Activated naive CD8-positive, alpha-beta T cell treated with anti-CD3 and anti-CD28 coated beads, Interleukin-2, amount 50 U/mL, for 24 hours (primary cell): Measurements from ENCODE around the gene WFDC11.
"Not testable (repeated sequence)": the region's sequence is repeated elsewhere in the genome, so short reads cannot be mapped to it uniquely, and the experiment has no call there.

ENCODE experiments used
- ATAC-seq: fragments of 150-1000 bp; cut with Tn5 transposase; one replicate; pipeline ENCODE4 v1.10.0; 2021
- DNase-seq: peaks from one replicate; pipeline ENCODE4 v3.0.0; 2021
- H3K27ac Mint-ChIP-seq: one replicate; pipeline ENCODE4 v1.8.0; 2021; ENCODE audit warnings: mild to moderate bottlenecking, mixed read lengths
- H3K27me3 Mint-ChIP-seq: one replicate; pipeline ENCODE4 v1.8.0; 2021; ENCODE audit warnings: mixed read lengths
- H3K36me3 Mint-ChIP-seq: one replicate; pipeline ENCODE4 v1.8.0; 2021; ENCODE audit warnings: low read depth, mixed read lengths
- H3K4me1 Mint-ChIP-seq: one replicate; pipeline ENCODE4 v1.8.0; 2021; ENCODE audit warnings: mixed read lengths
- H3K4me3 Mint-ChIP-seq: one replicate; pipeline ENCODE4 v1.8.0; 2021; ENCODE audit warnings: mild to moderate bottlenecking, moderate library complexity, mixed read lengths
- H3K9me3 Mint-ChIP-seq: one replicate; pipeline ENCODE4 v1.8.0; 2021; ENCODE audit warnings: mixed read lengths

Gene WFDC11

GRCh38 chr20:45670139-45670538, at the start of gene WFDC11:
Gene WFDC11, minus strand, starts transcription at chr20:45670239. Its CDS starts 19,639 bp downstream, at chr20:45650600.
- no peak within 1 kb of the TSS for H3K4me3 Mint-ChIP-seq
- no peaks in the 10 kb centered on the region for H3K9me3 Mint-ChIP-seq
- H3K36me3 Mint-ChIP-seq: no peaks in the 10 kb centered on the region
- DNase-seq (no peak), ATAC-seq (no peak)
- no peak within 1 kb of the TSS for H3K27ac Mint-ChIP-seq
- H3K27me3 Mint-ChIP-seq: peaks cover 35% of the 10 kb centered on the region
- H3K4me1 Mint-ChIP-seq: no peaks in the 10 kb centered on the region

- not testable (repeated sequence) for H3K4me3 Mint-ChIP-seq, DNase-seq, H3K9me3 Mint-ChIP-seq, H3K36me3 Mint-ChIP-seq, ATAC-seq, H3K27ac Mint-ChIP-seq
- H3K4me1 Mint-ChIP-seq: peaks cover 10% of the 10 kb centered on the region
- H3K27me3 Mint-ChIP-seq: peaks cover 40% of the 10 kb centered on the region
Measured at GRCh38 chr20:45716141-45716688, 46.2 kb upstream of the WFDC11 start.

GRCh38 chr20:45704969-45705637, 35.1 kb upstream of the WFDC11 start, which contains the start of gene WFDC10B:
Gene WFDC10B, minus strand, starts transcription at chr20:45705019. Its CDS starts 19,027 bp downstream, at chr20:45685992.
- Mint-ChIP-seq H3K4me3 (no peak within 1 kb of the TSS), H3K4me1 (no peaks in the 10 kb centered on the region), H3K27ac (no peak within 1 kb of the TSS), H3K9me3 (no peaks in the 10 kb centered on the region), H3K27me3 (peaks cover 24% of the 10 kb centered on the region), H3K36me3 (no peaks in the 10 kb centered on the region)
- DNase-seq: no peak
- no peak for ATAC-seq

GRCh38 chr20:45701873-45702272, 31.8 kb upstream of the WFDC11 start, which contains the start of gene WFDC13:
Gene WFDC13, plus strand, starts transcription at chr20:45702038. Its CDS starts 86 bp downstream, at chr20:45702124.
- peaks cover 20% of the 10 kb centered on the region for H3K27me3 Mint-ChIP-seq
- no peak within 1 kb of the TSS for H3K4me3 Mint-ChIP-seq
- DNase-seq (no peak), ATAC-seq (no peak)
- H3K9me3 Mint-ChIP-seq: no peaks in the 10 kb centered on the region
- H3K4me1 Mint-ChIP-seq: no peaks in the 10 kb centered on the region
- no peaks in the 10 kb centered on the region for H3K36me3 Mint-ChIP-seq
- H3K27ac Mint-ChIP-seq: no peak within 1 kb of the TSS

- no peaks in the 10 kb centered on the region for H3K4me1 Mint-ChIP-seq
- DNase-seq: no peak
- H3K4me3 Mint-ChIP-seq: no peak overlapping the region
- H3K27ac Mint-ChIP-seq: no peak overlapping the region
- H3K36me3 Mint-ChIP-seq: peaks cover 2% of the 10 kb centered on the region
- H3K27me3 Mint-ChIP-seq: peaks cover 22% of the 10 kb centered on the region
- H3K9me3 Mint-ChIP-seq: no peaks in the 10 kb centered on the region
- no peak for ATAC-seq
Measured at GRCh38 chr20:45701104-45701503, 31.1 kb upstream of the WFDC11 start.

GRCh38 chr20:45695496-45695895, 25.5 kb upstream of the WFDC11 start:
- H3K36me3 Mint-ChIP-seq: peaks cover 2% of the 10 kb centered on the region
- ATAC-seq: no peak
- no peaks in the 10 kb centered on the region for H3K9me3 Mint-ChIP-seq
- no peaks in the 10 kb centered on the region for H3K4me1 Mint-ChIP-seq
- no peak for DNase-seq
- H3K27ac Mint-ChIP-seq: no peak overlapping the region
- H3K27me3 Mint-ChIP-seq: peaks cover 38% of the 10 kb centered on the region
- no peak overlapping the region for H3K4me3 Mint-ChIP-seq

GRCh38 chr20:45693346-45693745, 23.3 kb upstream of the WFDC11 start:
- not testable (repeated sequence) for H3K4me3 Mint-ChIP-seq

GRCh38 chr20:45685896-45686295, 15.9 kb upstream of the WFDC11 start:
- H3K27me3 Mint-ChIP-seq: peaks cover 15% of the 10 kb centered on the region
- no peaks in the 10 kb centered on the region for H3K9me3 Mint-ChIP-seq
- ATAC-seq (no peak), DNase-seq (no peak)
- no peak overlapping the region for H3K27ac Mint-ChIP-seq
- H3K4me1 Mint-ChIP-seq: no peaks in the 10 kb centered on the region
- H3K4me3 Mint-ChIP-seq: no peak overlapping the region
- H3K36me3 Mint-ChIP-seq: no peaks in the 10 kb centered on the region

More at GRCh38 chr20:45693346-45693745, 23.3 kb upstream of the WFDC11 start:
- H3K27me3 Mint-ChIP-seq: peaks cover 40% of the 10 kb centered on the region
- H3K4me1 Mint-ChIP-seq, H3K27ac Mint-ChIP-seq, ATAC-seq, H3K36me3 Mint-ChIP-seq, DNase-seq, H3K9me3 Mint-ChIP-seq: not testable (repeated sequence)

GRCh38 chr20:45679650-45680049, 9.6 kb upstream of the WFDC11 start:
- H3K27ac Mint-ChIP-seq: no peak overlapping the region
- peaks cover 15% of the 10 kb centered on the region for H3K27me3 Mint-ChIP-seq
- ATAC-seq: no peak
- DNase-seq: no peak
- no peaks in the 10 kb centered on the region for H3K4me1 Mint-ChIP-seq
- H3K9me3 Mint-ChIP-seq: peaks cover 24% of the 10 kb centered on the region
- H3K36me3 Mint-ChIP-seq: no peaks in the 10 kb centered on the region
- H3K4me3 Mint-ChIP-seq: no peak overlapping the region

- DNase-seq: no peak
- Mint-ChIP-seq H3K9me3 (peaks cover 5% of the 10 kb centered on the region), H3K36me3 (no peaks in the 10 kb centered on the region), H3K4me1 (no peaks in the 10 kb centered on the region), H3K4me3 (no peak overlapping the region), H3K27ac (no peak overlapping the region), H3K27me3 (peaks cover 35% of the 10 kb centered on the region)
- no peak for ATAC-seq
Measured at GRCh38 chr20:45672765-45673164, 2.7 kb upstream of the WFDC11 start.

- not testable (repeated sequence) for H3K9me3 Mint-ChIP-seq, ATAC-seq, H3K4me1 Mint-ChIP-seq, DNase-seq, H3K36me3 Mint-ChIP-seq, H3K27ac Mint-ChIP-seq, H3K4me3 Mint-ChIP-seq
- H3K27me3 Mint-ChIP-seq: peaks cover 22% of the 10 kb centered on the region
Measured at GRCh38 chr20:45657038-45657437, 13.0 kb downstream of the WFDC11 start.

- not testable (repeated sequence) for H3K4me3 Mint-ChIP-seq, H3K9me3 Mint-ChIP-seq, ATAC-seq, H3K27ac Mint-ChIP-seq, DNase-seq, H3K36me3 Mint-ChIP-seq, H3K4me1 Mint-ChIP-seq
- peaks cover 27% of the 10 kb centered on the region for H3K27me3 Mint-ChIP-seq
Measured at GRCh38 chr20:45651726-45652125, 18.3 kb downstream of the WFDC11 start.

GRCh38 chr20:45649312-45649863, 20.7 kb downstream of the WFDC11 start:
- Mint-ChIP-seq H3K9me3 (no peaks in the 10 kb centered on the region), H3K4me1 (no peaks in the 10 kb centered on the region), H3K36me3 (no peaks in the 10 kb centered on the region), H3K4me3 (no peak overlapping the region), H3K27ac (no peak overlapping the region), H3K27me3 (peaks cover 17% of the 10 kb centered on the region)
- ATAC-seq (no peak), DNase-seq (no peak)

- Mint-ChIP-seq H3K36me3 (no peaks in the 10 kb centered on the region), H3K4me1 (no peaks in the 10 kb centered on the region), H3K9me3 (no peaks in the 10 kb centered on the region), H3K27ac (no peak overlapping the region), H3K27me3 (peaks cover 16% of the 10 kb centered on the region), H3K4me3 (no peak overlapping the region)
- ATAC-seq (no peak), DNase-seq (no peak)
Measured at GRCh38 chr20:45647441-45648050, 22.5 kb downstream of the WFDC11 start.

GRCh38 chr20:45646875-45647274, 23.2 kb downstream of the WFDC11 start:
- Mint-ChIP-seq H3K27ac (no peak overlapping the region), H3K4me3 (no peak overlapping the region), H3K9me3 (no peaks in the 10 kb centered on the region), H3K27me3 (peaks cover 17% of the 10 kb centered on the region), H3K36me3 (no peaks in the 10 kb centered on the region), H3K4me1 (no peaks in the 10 kb centered on the region)
- DNase-seq (no peak), ATAC-seq (no peak)
